Trophoblast cell (in vitro differentiated cells and primary cell): ENCODE results near the gene KCNQ2.

Experiments
- DNase-seq, 2 donors: peaks; one replicate each; pipeline ENCODE4 v3.0.0-alpha.2; 2016
- H2AFZ ChIP-seq: 2 replicates; pipeline ENCODE4 v1.6.1; 2013; ENCODE audit warnings: low read length, moderate library complexity, mild to moderate bottlenecking; ENCODE audit not compliant: insufficient read depth, poor library complexity
- H2AK5ac ChIP-seq: 2 replicates; pipeline ENCODE4 v1.6.1; 2013; ENCODE audit warnings: mild to moderate bottlenecking, low read length
- H2BK120ac ChIP-seq: 2 replicates; pipeline ENCODE4 v1.6.1; 2013; ENCODE audit warnings: low read length, mild to moderate bottlenecking, moderate library complexity; ENCODE audit not compliant: insufficient read depth, poor library complexity
- H2BK12ac ChIP-seq: 2 replicates; pipeline ENCODE4 v1.6.1; 2013; ENCODE audit warnings: mild to moderate bottlenecking, low read length, moderate library complexity
- H2BK5ac ChIP-seq: 2 replicates; pipeline ENCODE4 v1.6.1; 2013; ENCODE audit warnings: low read length, low read depth, moderate library complexity, mild to moderate bottlenecking; ENCODE audit not compliant: poor library complexity
- H3K14ac ChIP-seq: 2 replicates; pipeline ENCODE4 v1.6.1; 2013; ENCODE audit warnings: mild to moderate bottlenecking, low read length
- H3K18ac ChIP-seq: 2 replicates; pipeline ENCODE4 v1.6.1; 2013; ENCODE audit warnings: mild to moderate bottlenecking, low read length
- H3K23ac ChIP-seq: 2 replicates; pipeline ENCODE4 v1.6.1; 2013; ENCODE audit warnings: low read length
- H3K27ac ChIP-seq: 2 replicates; pipeline ENCODE4 v1.5.1; 2013; ENCODE audit warnings: low read depth, mild to moderate bottlenecking, inconsistent platforms, low read length, moderate library complexity
- H3K27me3 ChIP-seq: 2 replicates; pipeline ENCODE4 v1.6.1; 2013; ENCODE audit warnings: inconsistent platforms, mild to moderate bottlenecking, low read length, moderate library complexity; ENCODE audit not compliant: insufficient read depth
- H3K36me3 ChIP-seq, 2 experiments: 1 replicate in 1 of 2; 2 replicates in 1 of 2; pipeline ENCODE4 v1.6.1; 2013; ENCODE audit warnings: low read length in 2 of 2, mild to moderate bottlenecking in 2 of 2, moderate library complexity in 1 of 2; ENCODE audit not compliant: insufficient read depth in 2 of 2, control insufficient read depth in 1 of 2
- H3K4ac ChIP-seq: 2 replicates; pipeline ENCODE4 v1.6.1; 2013; ENCODE audit warnings: low read depth, mild to moderate bottlenecking, low read length, moderate library complexity
- H3K4me1 ChIP-seq, 2 experiments: 1 replicate in 1 of 2; 2 replicates in 1 of 2; pipeline ENCODE4 v1.6.1; 2013; ENCODE audit warnings: low read length in 2 of 2, mild to moderate bottlenecking in 2 of 2, moderate library complexity in 1 of 2; ENCODE audit not compliant: insufficient read depth in 2 of 2, control insufficient read depth in 1 of 2
- H3K4me2 ChIP-seq: 2 replicates; pipeline ENCODE4 v1.6.1; 2013; ENCODE audit warnings: inconsistent platforms, mild to moderate bottlenecking, low read length, moderate library complexity
- H3K4me3 ChIP-seq: 2 replicates; pipeline ENCODE4 v1.5.1; 2013; ENCODE audit warnings: mild to moderate bottlenecking, low read depth, low read length, inconsistent platforms
- H3K79me1 ChIP-seq: one replicate; pipeline ENCODE4 v1.6.1; 2013; ENCODE audit warnings: low read length
- H3K79me2 ChIP-seq: 2 replicates; pipeline ENCODE4 v1.6.1; 2013; ENCODE audit warnings: low read length, mild to moderate bottlenecking; ENCODE audit not compliant: control insufficient read depth, insufficient read depth, poor library complexity
- H3K9ac ChIP-seq: 2 replicates; pipeline ENCODE4 v1.6.1; 2013; ENCODE audit warnings: mild to moderate bottlenecking, low read length
- H3K9me3 ChIP-seq: 2 replicates; pipeline ENCODE4 v1.6.1; 2013; ENCODE audit warnings: low read depth, mild to moderate bottlenecking, control low read depth, inconsistent platforms, low read length; ENCODE audit not compliant: insufficient read depth
- H4K12ac ChIP-seq: 2 replicates; pipeline ENCODE4 v1.6.1; 2013; ENCODE audit warnings: low read depth, mild to moderate bottlenecking, low read length, moderate library complexity
- H4K8ac ChIP-seq: 2 replicates; pipeline ENCODE4 v1.6.1; 2013; ENCODE audit warnings: low read depth, mild to moderate bottlenecking, low read length, moderate library complexity
- H4K91ac ChIP-seq: one replicate; pipeline ENCODE4 v1.6.1; 2013; ENCODE audit warnings: low read depth, mild to moderate bottlenecking, low read length, moderate library complexity
- WGBS: extraction: QIAGEN DNeasy Blood & Tissue Kit; methylation state at CpG from one replicate; pipeline ENCODE4 v1.1.7; 2013; ENCODE audit warnings: missing lambda C conversion rate; ENCODE audit not compliant: insufficient read length, insufficient coverage; ENCODE audit errors: extremely low coverage; 5-methylcytosine and 5-hydroxymethylcytosine counted together

KCNQ2 gene

GRCh38 chr20:63484651-63485403, 12.4 kb upstream of the KCNQ2 start:
- Histone ChIP-seq H3K4ac (no peak overlapping the region), H3K9ac (no peak overlapping the region), H2AK5ac (no peak overlapping the region), H2BK12ac (no peak overlapping the region), H3K4me1 (peaks cover 0 to 2% of the 10 kb centered on the region in 2 experiments), H3K27ac (no peak overlapping the region), H3K4me2 (no peak overlapping the region), H3K14ac (no peak overlapping the region), H3K79me2 (no peaks in the 10 kb centered on the region), H3K27me3 (peaks cover 16% of the 10 kb centered on the region), H4K8ac (no peak overlapping the region), H4K91ac (no peak overlapping the region), H4K12ac (no peak overlapping the region), H2BK120ac (no peak overlapping the region), H3K18ac (no peak overlapping the region), H3K23ac (no peak overlapping the region), H3K4me3 (no peak overlapping the region), H2BK5ac (no peak overlapping the region), H2AFZ (no peak overlapping the region), H3K9me3 (peaks cover 3% of the 10 kb centered on the region), H3K79me1 (no peaks in the 10 kb centered on the region), H3K36me3 (no peaks in the 10 kb centered on the region)
- WGBS, result no CpG with 5 or more reads among the region's 18 CpGs
- no peak for DNase-seq

- Histone ChIP-seq H3K23ac (no peak overlapping the region), H3K36me3 (no peaks in the 10 kb centered on the region), H2BK12ac (no peak overlapping the region), H2BK5ac (no peak overlapping the region), H2BK120ac (no peak overlapping the region), H3K14ac (no peak overlapping the region), H4K12ac (no peak overlapping the region), H2AFZ (no peak overlapping the region), H3K27me3 (peaks cover 16% of the 10 kb centered on the region), H3K4ac (no peak overlapping the region), H2AK5ac (no peak overlapping the region), H3K4me2 (no peak overlapping the region), H3K79me1 (no peaks in the 10 kb centered on the region), H3K9ac (no peak overlapping the region), H3K9me3 (peaks cover 3% of the 10 kb centered on the region), H3K18ac (no peak overlapping the region), H4K8ac (no peak overlapping the region), H3K79me2 (no peaks in the 10 kb centered on the region), H4K91ac (no peak overlapping the region), H3K4me3 (no peak overlapping the region), H3K4me1 (peaks cover 0 to 2% of the 10 kb centered on the region in 2 experiments), H3K27ac (no peak overlapping the region)
- no peak for DNase-seq
- WGBS, result no CpG with 5 or more reads among the region's 17 CpGs
Measured at GRCh38 chr20:63484236-63484635, 11.8 kb upstream of the KCNQ2 start.

GRCh38 chr20:63483834-63484233, 11.4 kb upstream of the KCNQ2 start:
- WGBS, result no CpG with 5 or more reads among the region's 12 CpGs
- no peak for DNase-seq
- no peak overlapping the region for H2AK5ac ChIP-seq

GRCh38 chr20:63482021-63482587, 9.6 kb upstream of the KCNQ2 start:
- no peaks in the 10 kb centered on the region for H3K4me1 ChIP-seq
- no peak overlapping the region for H3K23ac ChIP-seq
- H2AK5ac ChIP-seq, result no peak overlapping the region
- H3K9ac ChIP-seq, result no peak overlapping the region
- no peaks in the 10 kb centered on the region for H3K79me2 ChIP-seq
- no peak overlapping the region for H3K27ac ChIP-seq
- peaks cover 3% of the 10 kb centered on the region for H3K9me3 ChIP-seq
- H3K4me3 ChIP-seq, result no peak overlapping the region
- H3K36me3 ChIP-seq, result no peaks in the 10 kb centered on the region
- H4K91ac ChIP-seq, result no peak overlapping the region
- H3K27me3 ChIP-seq, result peaks cover under 1% of the 10 kb centered on the region
- no CpG with 5 or more reads among the region's 11 CpGs for WGBS
- no peaks in the 10 kb centered on the region for H3K79me1 ChIP-seq
- no peak overlapping the region for H3K18ac ChIP-seq
- H3K14ac ChIP-seq, result no peak overlapping the region
- no peak overlapping the region for H3K4ac ChIP-seq
- no peak for DNase-seq
- no peak overlapping the region for H4K12ac ChIP-seq
- no peak overlapping the region for H2AFZ ChIP-seq
- H3K4me2 ChIP-seq, result no peak overlapping the region
- no peak overlapping the region for H4K8ac ChIP-seq
- H2BK12ac ChIP-seq, result no peak overlapping the region
- H2BK5ac ChIP-seq, result no peak overlapping the region
- H2BK120ac ChIP-seq, result no peak overlapping the region

More at GRCh38 chr20:63483834-63484233, 11.4 kb upstream of the KCNQ2 start:
- no peak overlapping the region for H2BK12ac ChIP-seq
- H2BK5ac ChIP-seq, result no peak overlapping the region
- no peak overlapping the region for H4K8ac ChIP-seq
- no peak overlapping the region for H4K91ac ChIP-seq
- no peaks in the 10 kb centered on the region for H3K36me3 ChIP-seq
- H3K27me3 ChIP-seq, result peaks cover 13% of the 10 kb centered on the region
- no peak overlapping the region for H4K12ac ChIP-seq
- no peak overlapping the region for H2AFZ ChIP-seq
- H3K27ac ChIP-seq, result no peak overlapping the region
- no peak overlapping the region for H2BK120ac ChIP-seq
- no peaks in the 10 kb centered on the region for H3K79me2 ChIP-seq
- H3K4me1 ChIP-seq, result peaks cover 0 to 2% of the 10 kb centered on the region in 2 experiments
- no peak overlapping the region for H3K23ac ChIP-seq
- H3K14ac ChIP-seq, result no peak overlapping the region
- H3K4ac ChIP-seq, result no peak overlapping the region
- H3K9ac ChIP-seq, result no peak overlapping the region
- H3K4me2 ChIP-seq, result no peak overlapping the region
- H3K18ac ChIP-seq, result no peak overlapping the region
- no peak overlapping the region for H3K4me3 ChIP-seq
- H3K79me1 ChIP-seq, result no peaks in the 10 kb centered on the region
- peaks cover 3% of the 10 kb centered on the region for H3K9me3 ChIP-seq
